Natural killer cell (primary cell): ENCODE measurements around the gene YBX2. TPM values are rescaled to one million over a fixed set of nuclear protein-coding genes. Genes with fewer than 3 reads are reported as not detected.
"Not testable (repeated sequence)": the region's sequence is repeated elsewhere in the genome, so short reads cannot be mapped to it uniquely, and the experiment has no call there.

ENCODE experiments used
- ATAC-seq, 3 donors: fragments of 150-1000 bp in 2 of 3; fragments of 200-7000 bp in 1 of 3; cut with Tn5 transposase; 1 replicate in 1 of 3; 2 replicates in 2 of 3; pipeline ENCODE4 v1.10.0; 2021; ENCODE audit warnings: mild to moderate bottlenecking in 2 of 3, moderate library complexity in 2 of 3
- DNase-seq, 2 donors: peaks; one replicate each; pipeline versions ENCODE4 v3.0.0 to v3.0.0-alpha.2; 2013 to 2021; ENCODE audit warnings: mixed read lengths in 1 of 2
- H3K27ac ChIP-seq: one replicate; pipeline ENCODE4 v1.5.1; 2013; ENCODE audit warnings: mild to moderate bottlenecking, low read length
- H3K27me3 ChIP-seq: one replicate; pipeline ENCODE4 v1.6.1; 2013; ENCODE audit warnings: low read length; ENCODE audit not compliant: control insufficient read depth, insufficient read depth
- H3K36me3 ChIP-seq: one replicate; pipeline ENCODE4 v1.6.1; 2013; ENCODE audit warnings: low read length; ENCODE audit not compliant: control insufficient read depth, insufficient read depth
- H3K4me1 ChIP-seq: one replicate; pipeline ENCODE4 v1.6.1; 2013; ENCODE audit warnings: low read length; ENCODE audit not compliant: control insufficient read depth, insufficient read depth
- H3K4me3 ChIP-seq: one replicate; pipeline ENCODE4 v1.5.1; 2013; ENCODE audit warnings: low read length
- H3K9me3 ChIP-seq: one replicate; pipeline ENCODE4 v1.6.1; 2013; ENCODE audit warnings: low read length; ENCODE audit not compliant: control insufficient read depth, insufficient read depth
- H3K27ac Mint-ChIP-seq, 2 donors: one replicate each; pipeline ENCODE4 v1.8.0; 2022; ENCODE audit warnings: mild to moderate bottlenecking in 2 of 2, mixed read lengths in 2 of 2, moderate library complexity in 1 of 2
- H3K27me3 Mint-ChIP-seq, 2 donors: one replicate each; pipeline ENCODE4 v1.8.0; 2022; ENCODE audit warnings: low read depth in 2 of 2, mixed read lengths in 2 of 2
- H3K36me3 Mint-ChIP-seq: one replicate; pipeline ENCODE4 v1.8.0; 2022; ENCODE audit warnings: mixed read lengths
- H3K4me1 Mint-ChIP-seq, 2 donors: one replicate each; pipeline ENCODE4 v1.8.0; 2022; ENCODE audit warnings: mixed read lengths in 2 of 2
- H3K4me3 Mint-ChIP-seq: one replicate; pipeline ENCODE4 v1.8.0; 2022; ENCODE audit warnings: mild to moderate bottlenecking, moderate library complexity, mixed read lengths
- H3K9me3 Mint-ChIP-seq, 2 donors: one replicate each; pipeline ENCODE4 v1.8.0; 2022; ENCODE audit warnings: mixed read lengths in 2 of 2
- WGBS: methylation state at CpG from one replicate; pipeline ENCODE4 v1.1.7; 2013; ENCODE audit warnings: missing lambda C conversion rate; ENCODE audit not compliant: insufficient coverage; 5-methylcytosine and 5-hydroxymethylcytosine counted together
- intact Hi-C: fragments of 100-400 bp; cut with micrococcal nuclease; formaldehyde crosslinking; loops from one replicate; pipeline ENCODE4 v1.14.2; 2022
- total RNA-seq, 4 donors: library from RNA; stranded (reverse); fragments of 120-200 nt in 1 of 4; gene quantifications; one replicate each; pipeline versions ENCODE4 v1.2.3 to v1.2.4, GENCODE V29; 2013 to 2022
- TF ChIP-seq, protein P1 (sequence below): fragments of 200-600 bp; IDR thresholded peaks from one replicate; pipeline ENCODE4 v1.8.0; 2022; ENCODE audit warnings: antibody characterized with exemption

YBX2 gene
- total RNA-seq, 3 donors from 2014 or later (not counting 1 experiment from before 2014, with no cell fraction given): 0.05 TPM; not detected in 2

DNA sequence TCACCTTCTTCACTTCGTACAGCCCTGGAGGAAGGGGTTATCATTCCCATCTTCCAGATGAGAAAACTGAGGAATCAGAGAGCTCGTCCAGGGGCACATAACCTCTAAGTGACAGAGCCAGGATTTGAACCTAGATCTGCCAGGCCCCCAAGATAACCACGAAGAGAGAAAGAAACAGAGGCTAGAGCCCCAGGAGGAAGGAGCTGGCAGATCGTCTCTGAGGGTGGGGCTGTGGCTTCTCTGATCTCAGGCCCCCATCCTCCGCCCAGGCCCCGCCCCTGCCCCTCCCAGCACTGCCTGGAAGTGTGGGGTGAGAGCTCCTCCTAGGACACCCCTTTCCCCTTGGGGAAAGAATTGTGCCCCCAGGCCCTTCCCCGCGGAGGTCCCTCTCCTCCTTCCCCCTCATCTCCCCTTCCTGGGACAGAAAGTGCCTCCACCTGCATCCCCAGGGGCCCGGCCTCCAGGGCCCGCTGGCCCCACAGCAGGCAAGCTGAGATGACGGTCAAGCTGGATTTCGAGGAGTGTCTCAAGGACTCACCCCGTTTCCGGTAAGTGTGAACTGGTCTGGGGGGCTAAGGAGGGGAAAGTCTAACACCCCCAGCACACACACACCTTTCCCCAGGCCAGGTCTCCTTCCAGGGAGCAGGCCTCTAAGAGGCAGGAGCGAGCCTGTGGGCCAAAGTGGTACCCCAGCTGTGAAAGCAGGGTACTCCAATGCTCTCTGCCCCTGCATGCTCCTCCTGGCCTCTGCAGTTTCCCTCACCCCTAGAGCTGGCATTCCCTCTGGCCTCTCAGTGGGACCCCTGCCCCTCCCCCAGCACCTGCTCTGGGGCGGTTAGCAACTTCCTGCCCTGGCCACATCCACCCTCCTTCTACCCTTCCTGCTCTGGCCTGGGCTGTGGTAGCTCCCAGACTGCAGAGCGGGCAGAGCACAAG lies 42.1 kb upstream of the YBX2 start, which contains the start of gene ACAP1:
Gene ACAP1 (plus strand): TSS at position 290 of the 936 bp plus-strand sequence. CDS start 206 bp downstream, at position 496.
- Mint-ChIP-seq H3K27me3 (no peaks in the 10 kb centered on the region), H3K4me1 (peaks cover 28 to 43% of the 10 kb centered on the region in 2 donors), H3K4me3 (peak within 1 kb of the TSS; percentile 92), H3K9me3 (no peaks in the 10 kb centered on the region), H3K27ac (peak within 1 kb of the TSS; percentile 85 to 91), H3K36me3 (no peaks in the 10 kb centered on the region)
- H3K4me3 ChIP-seq: peak within 1 kb of the TSS; percentile 87
- TF ChIP-seq, protein P1, sequence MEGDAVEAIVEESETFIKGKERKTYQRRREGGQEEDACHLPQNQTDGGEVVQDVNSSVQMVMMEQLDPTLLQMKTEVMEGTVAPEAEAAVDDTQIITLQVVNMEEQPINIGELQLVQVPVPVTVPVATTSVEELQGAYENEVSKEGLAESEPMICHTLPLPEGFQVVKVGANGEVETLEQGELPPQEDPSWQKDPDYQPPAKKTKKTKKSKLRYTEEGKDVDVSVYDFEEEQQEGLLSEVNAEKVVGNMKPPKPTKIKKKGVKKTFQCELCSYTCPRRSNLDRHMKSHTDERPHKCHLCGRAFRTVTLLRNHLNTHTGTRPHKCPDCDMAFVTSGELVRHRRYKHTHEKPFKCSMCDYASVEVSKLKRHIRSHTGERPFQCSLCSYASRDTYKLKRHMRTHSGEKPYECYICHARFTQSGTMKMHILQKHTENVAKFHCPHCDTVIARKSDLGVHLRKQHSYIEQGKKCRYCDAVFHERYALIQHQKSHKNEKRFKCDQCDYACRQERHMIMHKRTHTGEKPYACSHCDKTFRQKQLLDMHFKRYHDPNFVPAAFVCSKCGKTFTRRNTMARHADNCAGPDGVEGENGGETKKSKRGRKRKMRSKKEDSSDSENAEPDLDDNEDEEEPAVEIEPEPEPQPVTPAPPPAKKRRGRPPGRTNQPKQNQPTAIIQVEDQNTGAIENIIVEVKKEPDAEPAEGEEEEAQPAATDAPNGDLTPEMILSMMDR: no peak
- peaks cover 66% of the 10 kb centered on the region for H3K4me1 ChIP-seq
- H3K36me3 ChIP-seq: peaks cover 30% of the 10 kb centered on the region
- peak; percentile 93 for ATAC-seq
- intact Hi-C loops: no loop called here
- H3K9me3 ChIP-seq: no peaks in the 10 kb centered on the region
- peak within 1 kb of the TSS; percentile 75 for H3K27ac ChIP-seq
- peak; percentile 45 to 89 for DNase-seq
- H3K27me3 ChIP-seq: no peaks in the 10 kb centered on the region
- WGBS: under 1% methylated on average over 16 of the region's 17 CpGs

DNA sequence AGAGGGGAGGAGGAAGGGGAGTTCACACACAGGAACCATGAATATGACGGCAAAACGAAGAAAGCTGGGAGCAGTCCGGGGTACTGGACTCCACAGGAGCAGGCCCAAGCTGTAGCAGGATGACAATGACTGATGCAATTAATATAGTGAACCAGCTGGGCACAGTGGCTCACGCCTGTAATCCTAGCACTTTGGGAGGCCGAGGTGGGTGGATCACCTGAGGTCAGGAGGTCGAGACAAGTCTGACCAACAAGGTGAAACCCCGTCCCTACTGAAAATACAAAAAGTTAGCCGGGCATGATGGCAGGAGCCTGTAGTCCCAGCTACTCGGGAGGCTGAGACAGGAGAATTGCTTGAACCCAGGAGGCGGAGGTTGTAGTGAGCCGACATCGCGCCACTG lies 41.3 kb upstream of the YBX2 start:
- H3K9me3 ChIP-seq, ATAC-seq, H3K36me3 Mint-ChIP-seq, intact Hi-C loops, H3K27me3 Mint-ChIP-seq, DNase-seq, H3K27me3 ChIP-seq, H3K9me3 Mint-ChIP-seq: not testable (repeated sequence)
- H3K4me1 ChIP-seq: peaks cover 62% of the 10 kb centered on the region
- H3K36me3 ChIP-seq: peaks cover 22% of the 10 kb centered on the region
- H3K4me3 Mint-ChIP-seq: peak overlapping the region; percentile 92
- peak overlapping the region; percentile 75 for H3K27ac ChIP-seq
- H3K4me1 Mint-ChIP-seq: peaks cover 28 to 40% of the 10 kb centered on the region in 2 donors
- peak overlapping the region; percentile 87 for H3K4me3 ChIP-seq
- H3K27ac Mint-ChIP-seq: peak overlapping the region; percentile 85 to 91
- 79% methylated on average over 13 of the region's 13 CpGs for WGBS

DNA sequence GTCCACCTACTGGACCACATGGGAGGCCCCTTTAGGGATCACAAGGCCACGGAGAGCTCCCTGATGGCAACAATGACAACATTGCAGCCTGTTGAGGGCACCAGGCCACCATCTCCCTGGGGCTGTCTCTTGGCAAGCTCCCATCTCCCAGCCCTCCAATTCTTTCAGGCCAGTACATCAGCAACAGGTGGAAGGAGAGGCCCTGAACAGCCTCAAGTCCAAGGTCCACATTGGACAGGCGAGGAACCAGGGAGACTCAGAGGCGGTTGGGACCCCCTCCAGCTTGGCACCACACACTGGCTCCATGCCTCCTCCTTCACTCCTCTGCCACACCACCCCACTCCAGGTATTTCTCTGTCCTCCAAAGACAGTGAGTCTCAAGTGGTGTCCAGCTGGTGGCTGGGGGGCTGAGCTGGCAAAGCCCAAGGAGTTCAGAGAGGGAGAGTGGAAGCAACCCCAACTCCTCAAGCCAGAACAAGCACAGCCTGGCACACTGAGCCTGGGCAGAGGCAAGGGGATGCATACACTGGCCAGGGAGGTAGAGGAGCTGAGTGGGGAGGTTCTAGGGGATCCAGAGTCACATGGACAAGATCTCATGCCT lies 40.6 kb upstream of the YBX2 start:
- Mint-ChIP-seq H3K9me3 (no peaks in the 10 kb centered on the region), H3K4me3 (peak overlapping the region; percentile 71), H3K36me3 (no peaks in the 10 kb centered on the region), H3K4me1 (peaks cover 31 to 48% of the 10 kb centered on the region in 2 donors), H3K27ac (peak overlapping the region; percentile 85 to 91), H3K27me3 (no peaks in the 10 kb centered on the region)
- TF ChIP-seq, protein P1: no peak
- Histone ChIP-seq H3K4me1 (peaks cover 69% of the 10 kb centered on the region), H3K27me3 (no peaks in the 10 kb centered on the region), H3K9me3 (no peaks in the 10 kb centered on the region), H3K36me3 (peaks cover 17% of the 10 kb centered on the region), H3K27ac (peak overlapping the region; percentile 75), H3K4me3 (no peak overlapping the region)
- DNase-seq (no peak), ATAC-seq (no peak)
- WGBS: 92% methylated on average over 3 of the region's 3 CpGs
- intact Hi-C loops: no loop called here

DNA sequence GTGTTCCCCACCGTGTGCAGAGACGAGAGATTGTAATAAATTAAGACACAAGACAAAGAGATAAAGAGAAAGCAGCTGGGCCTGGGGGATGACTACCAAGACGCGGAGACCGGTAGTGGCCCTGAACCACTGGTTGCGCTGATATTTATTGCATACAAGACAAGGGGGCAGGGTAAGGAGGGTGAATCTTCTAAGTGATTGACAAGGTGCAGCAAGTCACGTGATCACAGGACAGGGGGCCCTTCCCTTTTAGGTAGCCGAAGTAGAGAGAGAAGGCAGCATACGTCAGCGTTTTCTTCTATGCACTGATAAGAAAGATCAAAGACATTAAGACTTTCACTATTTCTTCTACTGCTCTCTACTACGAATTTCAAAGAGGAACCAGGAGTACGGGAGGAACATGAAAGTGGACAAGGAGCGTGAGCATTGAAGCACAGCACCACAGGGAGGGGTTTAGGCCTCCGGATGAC lies 38.2 kb upstream of the YBX2 start:
- peaks cover 40 to 54% of the 10 kb centered on the region in 2 donors for H3K4me1 Mint-ChIP-seq
- H3K27me3 Mint-ChIP-seq, ATAC-seq, H3K27me3 ChIP-seq, H3K9me3 ChIP-seq, H3K36me3 ChIP-seq, DNase-seq, H3K9me3 Mint-ChIP-seq, H3K4me3 ChIP-seq, H3K27ac ChIP-seq, H3K27ac Mint-ChIP-seq, H3K36me3 Mint-ChIP-seq, intact Hi-C loops: not testable (repeated sequence)
- H3K4me1 ChIP-seq: peaks cover 61% of the 10 kb centered on the region
- peak overlapping the region; percentile 13 for H3K4me3 Mint-ChIP-seq
- WGBS: 45% methylated on average over 11 of the region's 14 CpGs
